HEK293 (cell line): ENCODE data around the gene STAC.

ENCODE experiments used
- CTCF ChIP-seq: fragments of 450-650 bp; formaldehyde crosslinking; IDR thresholded peaks from 2 replicates; pipeline ENCODE4 v1.5.1; 2016; ENCODE audit warnings: missing biosample characterization, missing genetic modification characterization
- HOXA7 ChIP-seq: sonication (generic); formaldehyde crosslinking; IDR thresholded peaks from 2 replicates; pipeline ENCODE4 v1.8.1; 2022; ENCODE audit warnings: missing genetic modification reagents, borderline replicate concordance
- ZNF140 ChIP-seq: fragments of 450-650 bp; formaldehyde crosslinking; IDR thresholded peaks from 2 replicates; pipeline ENCODE4 v1.5.1; 2016; ENCODE audit warnings: missing biosample characterization, missing genetic modification characterization
- ZNF561 ChIP-seq: fragments of 450-650 bp; IDR thresholded peaks from 2 replicates; pipeline ENCODE4 v1.5.1; 2018; ENCODE audit warnings: missing biosample characterization, missing genetic modification characterization, borderline replicate concordance

- TF ChIP-seq ZNF561 = no peak
- no peak for TF ChIP-seq CTCF (tag by site-specific recombination)
- no peak for TF ChIP-seq ZNF140
- TF ChIP-seq HOXA7 (CRISPR knock-in tag) = no peak
Observed at GRCh38 chr3:36447061-36447460, 66.8 kb downstream of the STAC start.
